Tibial artery (tissue), 4 donors: Measurements from ENCODE around the gene FCSK.
A peak's percentile ranks its signal among the peaks of the same experiment; 100 is the strongest.

Experiments
- DNase-seq, 2 donors: peaks; one replicate each; pipeline ENCODE4 v3.0.0-alpha.2; 2019
- H3K27ac ChIP-seq, 2 donors: fragments of 200-600 bp; sonication (generic) in 1 of 2; 1 replicate in 1 of 2; 2 replicates in 1 of 2; pipeline ENCODE4 v1.5.1; 2018 to 2019; ENCODE audit warnings: mild to moderate bottlenecking in 1 of 2
- H3K27me3 ChIP-seq, 2 donors: fragments of 200-600 bp; sonication (generic) in 1 of 2; one replicate each; pipeline versions ENCODE4 v1.5.1 to v1.6.0; 2016 to 2019
- H3K36me3 ChIP-seq, 3 donors: fragments of 200-600 bp; sonication (generic) in 2 of 3; one replicate each; pipeline ENCODE4 v1.5.1; 2016 to 2019; ENCODE audit warnings: mild to moderate bottlenecking in 2 of 3
- H3K4me1 ChIP-seq, 4 donors: fragments of 200-600 bp; sonication (generic) in 2 of 4; 1 replicate in 3 of 4; 2 replicates in 1 of 4; pipeline ENCODE4 v1.5.1; 2016 to 2019
- H3K4me3 ChIP-seq, 2 donors: fragments of 200-600 bp; sonication (generic) in 1 of 2; 1 replicate in 1 of 2; 2 replicates in 1 of 2; pipeline ENCODE4 v1.5.1; 2018 to 2019; ENCODE audit warnings: mild to moderate bottlenecking in 2 of 2
- H3K9me3 ChIP-seq, 3 donors: fragments of 200-600 bp; sonication (generic) in 1 of 3; one replicate each; pipeline ENCODE4 v1.5.1; 2016 to 2019
- CTCF ChIP-seq, 2 experiments: fragments of 200-600 bp in 1 of 2; fragments of 450-650 bp in 1 of 2; IDR thresholded peaks; one replicate each; pipeline ENCODE4 v1.5.1; 2017 to 2019; ENCODE audit warnings: antibody characterized with exemption in 2 of 2, mild to moderate bottlenecking in 1 of 2, moderate library complexity in 1 of 2
- intact Hi-C: fragments of 100-400 bp; cut with DNase I; formaldehyde crosslinking; loops from one replicate; pipeline ENCODE4 v1.15.0; 2023; ENCODE audit warnings: low total_unique reads

FCSK gene

GRCh38 chr16:70510216-70510615 lies 55.8 kb downstream of the FCSK start:
- intact Hi-C loops = no loop called here
- Histone ChIP-seq H3K27ac (no peak overlapping the region), H3K4me3 (no peak overlapping the region), H3K4me1 (no peaks in the 10 kb centered on the region), H3K27me3 (no peaks in the 10 kb centered on the region), H3K9me3 (no peaks in the 10 kb centered on the region), H3K36me3 (peaks cover 83 to 95% (median 83%) of the 10 kb centered on the region in 3 donors)
- TF ChIP-seq CTCF (IDR thresholded peaks at IDR 0.05) = no peak
- no peak for DNase-seq

GRCh38 chr16:70511833-70512232 lies 57.4 kb downstream of the FCSK start:
- H3K36me3 ChIP-seq = peaks cover 94 to 100% (median 96%) of the 10 kb centered on the region in 3 donors
- no peak for TF ChIP-seq CTCF (IDR thresholded peaks at IDR 0.05)

GRCh38 chr16:70512456-70512855 lies 58.1 kb downstream of the FCSK start:
- peaks cover 94 to 100% (median 96%) of the 10 kb centered on the region in 3 donors for H3K36me3 ChIP-seq
- no peaks in the 10 kb centered on the region for H3K4me1 ChIP-seq
- H3K27me3 ChIP-seq = no peaks in the 10 kb centered on the region
- no peak for TF ChIP-seq CTCF (IDR thresholded peaks at IDR 0.05)
- intact Hi-C loops = no loop called here
- no peak overlapping the region for H3K4me3 ChIP-seq
- no peaks in the 10 kb centered on the region for H3K9me3 ChIP-seq
- no peak overlapping the region for H3K27ac ChIP-seq
- no peak for DNase-seq

More at GRCh38 chr16:70511833-70512232, 57.4 kb downstream of the FCSK start:
- intact Hi-C loops = no loop called here
- H3K9me3 ChIP-seq = no peaks in the 10 kb centered on the region
- no peaks in the 10 kb centered on the region for H3K4me1 ChIP-seq
- no peaks in the 10 kb centered on the region for H3K27me3 ChIP-seq
- H3K4me3 ChIP-seq = no peak overlapping the region
- H3K27ac ChIP-seq = no peak overlapping the region
- DNase-seq = no peak

GRCh38 chr16:70520612-70521297 lies 66.4 kb downstream of the FCSK start:
- H3K9me3 ChIP-seq = no peaks in the 10 kb centered on the region
- H3K27ac ChIP-seq = no peak overlapping the region
- H3K36me3 ChIP-seq = peaks cover 24 to 37% (median 29%) of the 10 kb centered on the region in 3 donors
- no peak for TF ChIP-seq CTCF (IDR thresholded peaks at IDR 0.05)
- no peaks in the 10 kb centered on the region for H3K27me3 ChIP-seq
- H3K4me3 ChIP-seq = no peak overlapping the region
- H3K4me1 ChIP-seq = peaks cover 0 to 24% (median 22%) of the 10 kb centered on the region in 4 donors
- DNase-seq = no peak
- intact Hi-C loops = no loop called here

- H3K9me3 ChIP-seq = no peaks in the 10 kb centered on the region
- DNase-seq = no peak
- peaks cover 0 to 38% (median 32%) of the 10 kb centered on the region in 4 donors for H3K4me1 ChIP-seq
- peak overlapping the region; percentile 85 to 86 for H3K27ac ChIP-seq
- peaks cover 17 to 29% (median 22%) of the 10 kb centered on the region in 3 donors for H3K36me3 ChIP-seq
- peak overlapping the region; percentile 79 to 85 for H3K4me3 ChIP-seq
- intact Hi-C loops = no loop called here
- no peaks in the 10 kb centered on the region for H3K27me3 ChIP-seq
- TF ChIP-seq CTCF (IDR thresholded peaks at IDR 0.05) = no peak
Observed at GRCh38 chr16:70522216-70523075, 68.1 kb downstream of the FCSK start.
